Measurements from ENCODE around the gene JARID2.

- TF ChIP-seq CTCF (IDR thresholded peaks at IDR 0.05), result no peak
- TF ChIP-seq POLR2AphosphoS5 (IDR thresholded peaks at IDR 0.05; ENCODE audit: low read depth, low read length), result no peak
- TF ChIP-seq REST (IDR thresholded peaks at IDR 0.05; ENCODE audit: insufficient read depth in 1 of 2, low read depth in 2 of 2, low read length in 1 of 2), result no peak
These were observed 162.9 kb downstream of the JARID2 start for GRCh38 chr6:15408758-15409157.
